Thyroid gland (tissue), 4 donors: ENCODE results near the gene SPATS1.
"Not testable (repeated sequence)": the region's sequence is repeated elsewhere in the genome, so short reads cannot be mapped to it uniquely, and the experiment has no call there.

Experiments used
- POLR2A ChIP-seq, 2 donors: fragments of 450-650 bp; IDR thresholded peaks; one replicate each; pipeline ENCODE4 v1.6.1; 2017; ENCODE audit warnings: antibody characterized with exemption in 2 of 2, mild to moderate bottlenecking in 2 of 2, moderate library complexity in 1 of 2
- TF ChIP-seq, protein P1 (sequence below), 6 experiments: fragments of 200-600 bp in 3 of 6; fragments of 450-650 bp in 3 of 6; sonication (generic) in 3 of 6; IDR thresholded peaks; one replicate each; pipeline ENCODE4 v1.5.1; 2016 to 2019; ENCODE audit warnings: antibody characterized with exemption in 6 of 6, mild to moderate bottlenecking in 2 of 6, inconsistent platforms in 1 of 6, moderate library complexity in 1 of 6

DNA sequence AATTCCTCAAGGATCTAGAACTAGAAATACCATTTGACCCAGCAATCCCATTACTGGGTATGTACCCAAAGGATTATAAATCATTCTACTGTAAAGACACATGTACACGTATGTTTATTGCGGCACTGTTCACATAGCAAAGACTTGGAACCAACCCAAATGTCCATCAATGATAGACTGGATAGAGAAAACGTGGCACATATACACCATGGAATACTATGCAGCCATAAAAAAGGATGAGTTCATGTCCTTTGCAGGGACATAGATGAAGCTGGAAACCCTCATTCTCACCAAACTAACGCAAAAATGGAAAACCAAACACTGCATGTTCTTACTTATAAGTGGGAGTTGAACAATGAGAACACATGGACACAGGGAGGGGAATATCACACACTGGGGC lies 4.4 kb downstream of the SPATS1 start:
- TF ChIP-seq, protein P1, sequence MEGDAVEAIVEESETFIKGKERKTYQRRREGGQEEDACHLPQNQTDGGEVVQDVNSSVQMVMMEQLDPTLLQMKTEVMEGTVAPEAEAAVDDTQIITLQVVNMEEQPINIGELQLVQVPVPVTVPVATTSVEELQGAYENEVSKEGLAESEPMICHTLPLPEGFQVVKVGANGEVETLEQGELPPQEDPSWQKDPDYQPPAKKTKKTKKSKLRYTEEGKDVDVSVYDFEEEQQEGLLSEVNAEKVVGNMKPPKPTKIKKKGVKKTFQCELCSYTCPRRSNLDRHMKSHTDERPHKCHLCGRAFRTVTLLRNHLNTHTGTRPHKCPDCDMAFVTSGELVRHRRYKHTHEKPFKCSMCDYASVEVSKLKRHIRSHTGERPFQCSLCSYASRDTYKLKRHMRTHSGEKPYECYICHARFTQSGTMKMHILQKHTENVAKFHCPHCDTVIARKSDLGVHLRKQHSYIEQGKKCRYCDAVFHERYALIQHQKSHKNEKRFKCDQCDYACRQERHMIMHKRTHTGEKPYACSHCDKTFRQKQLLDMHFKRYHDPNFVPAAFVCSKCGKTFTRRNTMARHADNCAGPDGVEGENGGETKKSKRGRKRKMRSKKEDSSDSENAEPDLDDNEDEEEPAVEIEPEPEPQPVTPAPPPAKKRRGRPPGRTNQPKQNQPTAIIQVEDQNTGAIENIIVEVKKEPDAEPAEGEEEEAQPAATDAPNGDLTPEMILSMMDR (IDR thresholded peaks at IDR 0.05) = not testable (repeated sequence)
- not testable (repeated sequence) for TF ChIP-seq POLR2A (IDR thresholded peaks at IDR 0.05)
